ENCODE measurements around the gene FNIP2. TPM values are rescaled to one million over a fixed set of nuclear protein-coding genes. Genes with fewer than 3 reads are reported as not detected.

FNIP2 gene
- total and polyA plus RNA-seq, 10 of the 15 experiments (the other 5 are each of a cell fraction or from before 2014, with no cell fraction given): 0.03 to 0.38 (median 0.15) TPM

GRCh38 chr4:158782551-158783360 lies 13.9 kb downstream of the FNIP2 start:
- H2AFZ ChIP-seq (ENCODE audit: control insufficient read depth, low read depth, low read length): no peak overlapping the region
- FAIRE-seq: peak; percentile 84
- H3K79me2 ChIP-seq (ENCODE audit: control insufficient read depth, insufficient read depth, low read length): peaks cover 16% of the 10 kb centered on the region
- no TSS peak for BruUV-seq (replicated peaks)
- H3K36me3 ChIP-seq (ENCODE audit: control insufficient read depth in 2 of 2, insufficient read depth in 2 of 2, low read length in 1 of 2): no peaks in the 10 kb centered on the region
- CTCF ChIA-PET: interaction anchor here (0.5 to 5.5 kb wide), 13 partner anchors 11 to 617 kb away, joined by 3 to 61 read pairs (median 6); no protein-coding TSS in a partner anchor
- POLR2A ChIA-PET: interaction anchor here (0.6 to 1.9 kb wide), 12 partner anchors 8 to 74 kb away, joined by 3 to 10 read pairs (median 4); partner anchors contain the start of gene FNIP2
- intact Hi-C loops (cut with micrococcal nuclease; ENCODE audit: unreplicated experiment): no loop called here
- no peaks in the 10 kb centered on the region for H3K9me3 ChIP-seq (replicated peaks; ENCODE audit: control insufficient read depth, insufficient read depth, low read length)
- peak; percentile 56 for ATAC-seq
- 59% methylated on average over 4 of the region's 4 CpGs for WGBS (ENCODE audit: insufficient coverage, insufficient replicate concordance, low lambda C conversion rate, missing lambda C conversion rate)
- RAD21 ChIA-PET (ENCODE audit: unreplicated experiment): interaction anchor here (0.5 to 3.8 kb wide), 19 partner anchors 8 to 394 kb away, joined by 3 to 42 read pairs (median 4); no protein-coding TSS in a partner anchor
- SMC1A ChIA-PET (ENCODE audit: uncharacterized antibody, unreplicated experiment): interaction anchor here (0.7 to 14.1 kb wide), 20 partner anchors 8 to 282 kb away, joined by 3 to 291 read pairs (median 4); partner anchors contain the start of gene FNIP2
- no peak overlapping the region for H3K9ac ChIP-seq (ENCODE audit: control insufficient read depth, insufficient read depth, low read length)
- H3K27ac ChIP-seq (ENCODE audit: control insufficient read depth, insufficient read depth): no peak overlapping the region
- no peaks in the 10 kb centered on the region for H3K27me3 ChIP-seq (replicated peaks in 1 of 2; ENCODE audit: control insufficient read depth in 2 of 2, insufficient read depth in 2 of 2, low read length in 1 of 2)
- no peak overlapping the region for H3K4me2 ChIP-seq (ENCODE audit: control insufficient read depth, insufficient read depth)
- no peaks in the 10 kb centered on the region for H4K20me1 ChIP-seq (ENCODE audit: control insufficient read depth, insufficient read depth)
- peak; percentile 46 for DNase-seq (ENCODE audit: low read depth, low spot score)
- in situ Hi-C loops (cut with MboI): no loop called here
- peaks cover 7% of the 10 kb centered on the region; the same call in 1 of the 2 replicates for H3K4me1 ChIP-seq (ENCODE audit: control insufficient read depth, insufficient read depth, low read length)
- no peak overlapping the region for H3K4me3 ChIP-seq
- TF ChIP-seq MYB (IDR thresholded peaks at IDR 0.05; ENCODE audit: borderline replicate concordance, low read depth, low read length): no peak
- TF ChIP-seq, protein P1, sequence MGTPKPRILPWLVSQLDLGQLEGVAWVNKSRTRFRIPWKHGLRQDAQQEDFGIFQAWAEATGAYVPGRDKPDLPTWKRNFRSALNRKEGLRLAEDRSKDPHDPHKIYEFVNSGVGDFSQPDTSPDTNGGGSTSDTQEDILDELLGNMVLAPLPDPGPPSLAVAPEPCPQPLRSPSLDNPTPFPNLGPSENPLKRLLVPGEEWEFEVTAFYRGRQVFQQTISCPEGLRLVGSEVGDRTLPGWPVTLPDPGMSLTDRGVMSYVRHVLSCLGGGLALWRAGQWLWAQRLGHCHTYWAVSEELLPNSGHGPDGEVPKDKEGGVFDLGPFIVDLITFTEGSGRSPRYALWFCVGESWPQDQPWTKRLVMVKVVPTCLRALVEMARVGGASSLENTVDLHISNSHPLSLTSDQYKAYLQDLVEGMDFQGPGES (IDR thresholded peaks at IDR 0.05): no peak
- TF ChIP-seq ZBTB33 (IDR thresholded peaks at IDR 0.05): no peak
- no peak; a peak in 1 of 4 replicates for TF ChIP-seq IKZF2 (IDR thresholded peaks at IDR 0.05)
- TF ChIP-seq RUNX3 (IDR thresholded peaks at IDR 0.05; ENCODE audit: low read length): no peak
- TF ChIP-seq DPF2 (IDR thresholded peaks at IDR 0.05): 0 out of 2 replicates have a peak, but pooled peaks have one; percentile 13
- peak; percentile 56; the same call in 1 of the 2 replicates for TF ChIP-seq MXI1 (IDR thresholded peaks at IDR 0.05; ENCODE audit: low read depth, low read length)
- no peak for TF ChIP-seq IKZF1 (conservative IDR thresholded peaks at IDR 0.05)
- no peak for TF ChIP-seq RAD51 (IDR thresholded peaks at IDR 0.05)
- no peak for TF ChIP-seq ESRRA (IDR thresholded peaks at IDR 0.05; ENCODE audit: low read length)
- no peak for TF ChIP-seq RBBP5 (conservative IDR thresholded peaks at IDR 0.05)
- no peak for TF ChIP-seq SPI1 (IDR thresholded peaks at IDR 0.05; ENCODE audit: borderline replicate concordance, insufficient read depth, low read depth, low read length)
- no peak for TF ChIP-seq CTCF (IDR thresholded peaks at IDR 0.05 in 2 of 3, conservative IDR thresholded peaks at IDR 0.05 in 1 of 3; ENCODE audit: control insufficient read depth in 2 of 3, extremely low read depth in 1 of 3, insufficient read depth in 1 of 3, low read depth in 3 of 3, low read length in 3 of 3)
- no peak for TF ChIP-seq TARDBP (IDR thresholded peaks at IDR 0.05; ENCODE audit: borderline replicate concordance)
- TF ChIP-seq GABPA (IDR thresholded peaks at IDR 0.05; ENCODE audit: low read depth): no peak
- TF ChIP-seq MTA3 (IDR thresholded peaks at IDR 0.05; ENCODE audit: borderline replicate concordance, low read length): no peak
- TF ChIP-seq SMARCA5 (IDR thresholded peaks at IDR 0.05): no peak
- TF ChIP-seq, protein P2, sequence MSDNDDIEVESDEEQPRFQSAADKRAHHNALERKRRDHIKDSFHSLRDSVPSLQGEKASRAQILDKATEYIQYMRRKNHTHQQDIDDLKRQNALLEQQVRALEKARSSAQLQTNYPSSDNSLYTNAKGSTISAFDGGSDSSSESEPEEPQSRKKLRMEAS (IDR thresholded peaks at IDR 0.05; ENCODE audit: low read depth, low read length): no peak
- TF ChIP-seq NFYB (IDR thresholded peaks at IDR 0.05; ENCODE audit: insufficient read depth, low read depth, low read length): no peak
- no peak for TF ChIP-seq ZNF622 (IDR thresholded peaks at IDR 0.05)

Data from GM12878 (cell line).